ENCODE measurements around the gene ZNF280A. TPM values are rescaled to one million over a fixed set of nuclear protein-coding genes. Genes with fewer than 3 reads are reported as not detected.

ZNF280A gene
- total and polyA plus RNA-seq, 2 donors (not counting 3 experiments of a cell fraction or from before 2014, with no cell fraction given), result 0.15 TPM; not detected in 1

DNA sequence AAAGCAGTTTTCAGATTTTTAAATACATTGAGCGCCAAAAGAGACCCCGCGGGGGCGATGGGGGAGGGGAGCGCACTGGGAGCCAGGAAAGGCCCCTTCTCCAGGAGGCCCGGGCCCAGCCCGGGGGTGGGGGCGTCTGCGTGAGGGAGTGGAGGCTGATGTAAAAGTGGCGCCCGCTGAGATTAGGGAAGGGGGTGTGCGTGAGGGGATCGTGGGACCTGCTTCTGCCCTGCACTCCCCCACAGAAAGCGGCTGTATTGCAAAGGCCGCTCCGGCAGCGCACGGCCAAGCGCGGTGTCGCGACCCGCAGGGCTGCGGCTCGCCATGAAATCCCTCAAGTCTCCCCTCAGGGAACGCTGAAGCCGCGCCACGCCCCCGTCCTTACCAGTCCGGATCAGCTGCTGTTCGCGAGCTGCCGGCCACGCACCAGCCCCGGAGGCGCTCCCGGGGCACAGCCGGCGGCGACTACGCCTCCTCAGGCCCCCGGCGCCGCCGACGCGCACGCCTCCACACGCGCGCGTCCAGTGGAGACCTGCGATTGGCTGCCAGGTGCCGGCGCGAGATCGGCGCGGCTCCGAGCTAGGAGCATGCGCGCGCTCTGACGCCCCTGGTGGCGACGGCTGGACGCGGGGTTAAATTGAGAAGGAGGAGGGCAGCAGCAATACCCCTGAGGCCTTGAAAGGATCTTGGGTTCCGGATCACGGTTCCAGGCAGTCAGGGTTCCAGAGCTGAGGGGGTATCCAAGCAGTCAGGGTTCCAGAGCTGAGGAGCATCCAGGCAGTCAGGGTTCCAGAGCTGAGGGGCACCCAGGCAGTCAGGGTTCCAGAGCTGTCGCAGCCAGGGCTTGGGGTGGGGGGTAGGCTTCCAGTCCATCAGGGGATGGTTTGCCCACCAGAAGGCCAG, 11.5 kb downstream of the ZNF280A start, which contains the start of gene ZNF280B:
ZNF280B (minus strand) TSS at position 469 of the 903 bp plus-strand sequence. CDS start 19,344 bp downstream, outside the sequence.
- POLR2A ChIA-PET, result interaction anchor here (0.8 kb wide), 1 partner anchor 536 kb away, joined by 4 read pairs; no protein-coding TSS in a partner anchor
- intact Hi-C loops (cut with micrococcal nuclease), result no loop called here
- DNase-seq (ENCODE audit: low read depth, low spot score), result peak; percentile 89
- Histone ChIP-seq H3K27ac (ENCODE audit: insufficient read depth, low read depth, low read length) (peak within 1 kb of the TSS; percentile 16), H3K4me2 (ENCODE audit: insufficient read depth, low read length) (peak within 1 kb of the TSS; percentile 87), H3K27me3 (ENCODE audit: control insufficient read depth in 2 of 2, insufficient read depth in 2 of 2, low read length in 2 of 2) (peaks cover 3 to 4% of the 10 kb centered on the region in 2 experiments), H3K4me3 (replicated peaks in 1 of 3; ENCODE audit: insufficient read depth in 1 of 3, low read depth in 1 of 3, low read length in 3 of 3) (peak within 1 kb of the TSS; percentile 62 to 80 (median 62)), H2AFZ (ENCODE audit: low read depth, low read length) (peak within 1 kb of the TSS; percentile 96), H3K36me3 (ENCODE audit: control insufficient read depth in 2 of 2, extremely low read depth in 1 of 2, insufficient read depth in 2 of 2, low read length in 2 of 2) (no peaks in the 10 kb centered on the region), H3K9ac (replicated peaks; ENCODE audit: extremely low read depth, insufficient read depth, low read length) (peak within 1 kb of the TSS; percentile 49), H3K79me2 (ENCODE audit: control insufficient read depth, insufficient read depth, low read length) (no peaks in the 10 kb centered on the region), H4K20me1 (replicated peaks; ENCODE audit: control insufficient read depth, extremely low read depth, insufficient read depth, low read length) (no peaks in the 10 kb centered on the region), H3K9me3 (replicated peaks; ENCODE audit: control insufficient read depth, insufficient read depth, low read length) (no peaks in the 10 kb centered on the region), H3K4me1 (ENCODE audit: control insufficient read depth, extremely low read depth, insufficient read depth, low read length) (peaks cover 4% of the 10 kb centered on the region), H3K9me1 (replicated peaks; ENCODE audit: control insufficient read depth, extremely low read depth, insufficient read depth, low read length) (no peaks in the 10 kb centered on the region)
- dilution Hi-C loops (cut with MboI; ENCODE audit: extremely low pct_ligation_motif_present, low sequenced_read_pairs), result no loop called here
- BruUV-seq (replicated peaks), result no TSS peak
- TF ChIP-seq FOS (IDR thresholded peaks at IDR 0.05; ENCODE audit: borderline replicate concordance, insufficient read depth, low read length) (no peak), EZH2 (IDR thresholded peaks at IDR 0.05; ENCODE audit: borderline replicate concordance, low read depth, low read length, severe bottlenecking) (no peak), CTCF (IDR thresholded peaks at IDR 0.05; ENCODE audit: extremely low read depth in 1 of 2, insufficient read depth in 1 of 2, low read depth in 1 of 2, low read length in 2 of 2) (peak; percentile 82 to 92), POLR2AphosphoS5 (IDR thresholded peaks at IDR 0.05; ENCODE audit: insufficient read depth, low read depth, low read length) (peak; percentile 68), MAX (IDR thresholded peaks at IDR 0.05; ENCODE audit: insufficient read depth, insufficient read length) (peak; percentile 63), JUN (IDR thresholded peaks at IDR 0.05; ENCODE audit: borderline replicate concordance, insufficient read depth, insufficient read length, low read depth) (no peak), POLR2A (IDR thresholded peaks at IDR 0.05; ENCODE audit: low read depth, low read length) (peak; percentile 39), GATA2 (IDR thresholded peaks at IDR 0.05; ENCODE audit: insufficient read depth, insufficient read length, low read depth, low read length) (no peak), MYC (IDR thresholded peaks at IDR 0.05; ENCODE audit: low read depth, low read length) (no peak)
- peak; percentile 62 for FAIRE-seq
- CTCF ChIA-PET, result interaction anchor here (1.0 to 2.5 kb wide), 11 partner anchors 11 to 375 kb away, joined by 3 to 18 read pairs (median 4); partner anchors contain the start of gene ZNF280A
